Right lobe of liver (tissue), 6 donors: ENCODE results near the gene PTPRU. TPM values are rescaled to one million over a fixed set of nuclear protein-coding genes. Genes with fewer than 3 reads are reported as not detected.

Experiments used
- ATAC-seq, 4 donors: fragments of 200-7000 bp; cut with Tn5 transposase; one replicate each; pipeline ENCODE4 v1.9.1; 2020; ENCODE audit warnings: mild to moderate bottlenecking in 4 of 4, moderate library complexity in 4 of 4
- DNase-seq, 3 donors: peaks; one replicate each; pipeline ENCODE4 v3.0.0-alpha.2; 2020
- H3K27ac ChIP-seq, 3 donors: fragments of 200-600 bp; one replicate each; pipeline ENCODE4 v1.8.0; 2022
- H3K27me3 ChIP-seq, 2 donors: fragments of 200-600 bp; one replicate each; pipeline ENCODE4 v1.8.0; 2022
- H3K36me3 ChIP-seq, 4 donors: fragments of 200-600 bp; sonication (generic) in 1 of 4; one replicate each; pipeline versions ENCODE4 v1.5.1 to v1.8.0; 2017 to 2022; ENCODE audit warnings: control low read depth in 1 of 4
- H3K4me1 ChIP-seq, 4 donors: fragments of 200-600 bp; sonication (generic) in 1 of 4; one replicate each; pipeline versions ENCODE4 v1.5.1 to v1.8.0; 2017 to 2022; ENCODE audit warnings: control low read depth in 1 of 4
- H3K4me3 ChIP-seq, 3 donors: fragments of 200-600 bp; one replicate each; pipeline ENCODE4 v1.8.0; 2022
- H3K9me3 ChIP-seq, 4 donors: fragments of 200-600 bp; sonication (generic) in 1 of 4; one replicate each; pipeline versions ENCODE4 v1.5.1 to v1.8.0; 2017 to 2022; ENCODE audit warnings: control low read depth in 1 of 4
- POLR2A ChIP-seq: fragments of 450-650 bp; IDR thresholded peaks from one replicate; pipeline ENCODE4 v1.6.1; 2017; ENCODE audit warnings: antibody characterized with exemption, mild to moderate bottlenecking
- WGBS: methylation state at CpG from one replicate; pipeline ENCODE4 v1.1.6; 2018; ENCODE audit warnings: low coverage, low lambda C conversion rate; ENCODE audit not compliant: insufficient coverage; ENCODE audit errors: missing lambda C conversion rate; 5-methylcytosine and 5-hydroxymethylcytosine counted together
- intact Hi-C, 2 donors: fragments of 100-400 bp; cut with DNase I; formaldehyde crosslinking; loops; one replicate each; pipeline versions ENCODE4 v1.11.2 to v1.14.1; 2022
- total RNA-seq, 6 experiments: library from RNA; depleted of rRNA in 2 of 6; stranded (reverse); fragments of >200 nt in 2 of 6; fragmentation: NEBNext Ultra II Directional in 3 of 6; extraction: Animal tissue kit (Norgen Biotek cat#: 25700) in 3 of 6; gene quantifications; one replicate each; pipeline versions ENCODE4 v1.1.0 to v1.2.4, GENCODE V29; 2016 to 2023
- TF ChIP-seq, protein P1 (sequence below), 4 donors: fragments of 200-600 bp in 3 of 4; fragments of 450-650 bp in 1 of 4; IDR thresholded peaks; one replicate each; pipeline versions ENCODE4 v1.5.1 to v1.8.0; 2016 to 2022; ENCODE audit warnings: antibody characterized with exemption in 4 of 4, mild to moderate bottlenecking in 2 of 4
- donor health status: DM: no; HTN: yes; CAD: no.
- donor health status: DM: no; HTN: no; CAD: no.
- donor health status: DM: no; HTN: no; CAD: no.
- donor health status: DM: no; HTN: yes; CAD: no.
- donor health status: DM: no; HTN: yes; CAD: no.

The PTPRU gene
- total RNA-seq, 6 experiments from 2014 or later = 4.8 to 22.3 (median 14.5) TPM

DNA sequence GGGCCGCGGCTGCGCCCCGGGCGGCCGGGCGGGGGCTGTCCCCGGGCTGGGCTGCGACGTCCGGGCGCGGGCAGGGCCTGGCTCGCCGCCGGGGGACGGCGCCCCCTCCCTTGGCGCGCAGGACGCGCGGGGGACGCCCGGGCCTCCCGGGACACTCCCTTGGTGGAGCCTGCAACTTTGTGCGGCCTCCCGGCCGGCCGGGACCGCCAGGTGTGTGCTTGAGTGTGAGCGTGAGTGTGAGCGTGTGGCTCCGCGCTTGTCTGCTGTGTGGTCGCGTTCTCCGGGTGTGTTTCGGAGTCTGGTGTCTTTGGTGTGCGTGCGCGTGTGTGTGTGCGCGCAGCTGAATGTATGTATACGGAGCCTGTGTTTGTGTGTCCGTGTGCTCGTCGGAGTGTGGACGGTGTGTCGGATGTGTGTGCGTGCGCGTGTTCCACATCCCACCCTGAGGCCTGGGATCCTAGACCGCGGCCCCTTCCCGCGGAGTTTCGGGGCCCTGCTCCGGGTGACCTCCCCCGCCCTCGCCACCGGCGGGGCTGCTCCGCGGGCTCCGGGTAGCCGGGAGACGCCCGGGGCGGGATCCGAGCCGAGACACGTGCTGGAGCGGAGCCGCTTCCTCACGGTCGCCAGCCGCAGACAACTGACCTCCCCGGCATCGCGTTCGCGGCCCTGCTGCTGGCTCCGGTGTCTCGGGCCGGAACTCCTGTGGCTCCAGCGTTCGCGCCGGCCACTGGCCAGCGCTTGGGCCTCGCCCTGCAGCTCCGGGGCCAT is 1.7 kb downstream of the PTPRU start:
- Histone ChIP-seq H3K4me3 (peak overlapping the region; percentile 34 to 47 (median 45)), H3K36me3 (no peaks in the 10 kb centered on the region), H3K27ac (peak overlapping the region in 1 of 3 donors; percentile 29), H3K27me3 (no peaks in the 10 kb centered on the region), H3K4me1 (peaks cover 0 to 21% (median 0%) of the 10 kb centered on the region in 4 donors), H3K9me3 (no peaks in the 10 kb centered on the region)
- intact Hi-C loops = loop anchor here (10.0 kb wide), 1 partner anchor 1467 kb away; no protein-coding TSS in a partner anchor
- 0% methylated on average over 4 of the region's 93 CpGs for WGBS
- DNase-seq (peak; percentile 76 to 83 (median 77)), ATAC-seq (peak; percentile 44 to 64 (median 58))
- no peak for TF ChIP-seq POLR2A
- TF ChIP-seq, protein P1, sequence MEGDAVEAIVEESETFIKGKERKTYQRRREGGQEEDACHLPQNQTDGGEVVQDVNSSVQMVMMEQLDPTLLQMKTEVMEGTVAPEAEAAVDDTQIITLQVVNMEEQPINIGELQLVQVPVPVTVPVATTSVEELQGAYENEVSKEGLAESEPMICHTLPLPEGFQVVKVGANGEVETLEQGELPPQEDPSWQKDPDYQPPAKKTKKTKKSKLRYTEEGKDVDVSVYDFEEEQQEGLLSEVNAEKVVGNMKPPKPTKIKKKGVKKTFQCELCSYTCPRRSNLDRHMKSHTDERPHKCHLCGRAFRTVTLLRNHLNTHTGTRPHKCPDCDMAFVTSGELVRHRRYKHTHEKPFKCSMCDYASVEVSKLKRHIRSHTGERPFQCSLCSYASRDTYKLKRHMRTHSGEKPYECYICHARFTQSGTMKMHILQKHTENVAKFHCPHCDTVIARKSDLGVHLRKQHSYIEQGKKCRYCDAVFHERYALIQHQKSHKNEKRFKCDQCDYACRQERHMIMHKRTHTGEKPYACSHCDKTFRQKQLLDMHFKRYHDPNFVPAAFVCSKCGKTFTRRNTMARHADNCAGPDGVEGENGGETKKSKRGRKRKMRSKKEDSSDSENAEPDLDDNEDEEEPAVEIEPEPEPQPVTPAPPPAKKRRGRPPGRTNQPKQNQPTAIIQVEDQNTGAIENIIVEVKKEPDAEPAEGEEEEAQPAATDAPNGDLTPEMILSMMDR (IDR thresholded peaks at IDR 0.05) = no peak

DNA sequence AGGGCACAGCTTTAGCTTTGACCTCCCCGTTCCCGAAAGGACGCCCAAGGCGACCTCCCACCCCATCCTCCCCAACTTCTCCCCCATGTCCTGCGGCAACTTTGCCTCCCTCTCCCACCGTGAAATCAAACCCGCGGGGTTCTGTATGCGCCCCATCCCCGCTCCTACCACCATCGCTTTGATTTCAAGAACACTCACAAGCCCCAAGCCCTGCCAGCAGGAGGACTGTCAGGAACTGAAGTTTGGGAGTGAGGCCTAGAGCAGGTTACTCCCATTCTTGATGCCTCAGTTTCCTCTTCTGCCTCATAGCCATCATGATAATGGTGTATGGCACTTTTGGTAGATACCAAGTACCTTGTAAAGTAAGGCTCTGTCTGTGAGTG is 2.3 kb downstream of the PTPRU start:
- WGBS = 31% methylated on average over 11 of the region's 11 CpGs
- no peak overlapping the region for H3K27ac ChIP-seq

DNA sequence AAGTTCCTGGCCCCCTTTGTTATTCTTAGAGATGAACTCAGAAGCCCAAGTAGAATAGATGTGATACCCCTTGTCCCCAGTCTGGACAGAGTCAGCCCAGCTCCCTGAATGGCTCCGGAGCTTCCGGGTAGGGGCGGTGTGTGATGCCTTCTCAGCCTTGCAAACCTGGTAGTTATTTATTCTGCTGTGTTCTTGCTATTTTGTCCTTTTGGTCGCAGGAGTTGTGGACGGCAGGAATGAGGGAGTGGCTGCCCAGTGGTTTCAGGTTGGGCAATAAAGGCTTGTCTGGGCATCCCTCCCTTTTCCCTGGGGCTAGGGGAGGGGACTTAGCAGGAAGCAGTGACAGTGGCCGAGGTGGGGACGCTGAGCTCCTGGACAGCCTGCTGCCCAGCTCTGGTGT is 2.8 kb downstream of the PTPRU start:
- WGBS = 10% methylated on average over 4 of the region's 7 CpGs
- no peak overlapping the region for H3K4me3 ChIP-seq
- H3K4me1 ChIP-seq = peaks cover 0 to 21% (median 0%) of the 10 kb centered on the region in 4 donors
- H3K36me3 ChIP-seq = no peaks in the 10 kb centered on the region
- intact Hi-C loops = loop anchor here (10.0 kb wide), 1 partner anchor 1466 kb away; no protein-coding TSS in a partner anchor
- DNase-seq (no peak), ATAC-seq (peak in 1 of 4 donors; percentile 8)
- H3K27ac ChIP-seq = no peak overlapping the region
- no peaks in the 10 kb centered on the region for H3K9me3 ChIP-seq
- no peaks in the 10 kb centered on the region for H3K27me3 ChIP-seq
- no peak for TF ChIP-seq POLR2A
- TF ChIP-seq, protein P1 (IDR thresholded peaks at IDR 0.05) = no peak

More for the DNA sequence above, 2.3 kb downstream of the PTPRU start:
- Histone ChIP-seq H3K9me3 (no peaks in the 10 kb centered on the region), H3K4me3 (peak overlapping the region in 1 of 3 donors; percentile 47), H3K36me3 (no peaks in the 10 kb centered on the region), H3K27me3 (no peaks in the 10 kb centered on the region), H3K4me1 (peaks cover 0 to 21% (median 0%) of the 10 kb centered on the region in 4 donors)
- ATAC-seq (no peak), DNase-seq (no peak)
- intact Hi-C loops = loop anchor here (10.0 kb wide), 1 partner anchor 1466 kb away; no protein-coding TSS in a partner anchor
- TF ChIP-seq POLR2A = no peak
- TF ChIP-seq, protein P1 (IDR thresholded peaks at IDR 0.05) = no peak

DNA sequence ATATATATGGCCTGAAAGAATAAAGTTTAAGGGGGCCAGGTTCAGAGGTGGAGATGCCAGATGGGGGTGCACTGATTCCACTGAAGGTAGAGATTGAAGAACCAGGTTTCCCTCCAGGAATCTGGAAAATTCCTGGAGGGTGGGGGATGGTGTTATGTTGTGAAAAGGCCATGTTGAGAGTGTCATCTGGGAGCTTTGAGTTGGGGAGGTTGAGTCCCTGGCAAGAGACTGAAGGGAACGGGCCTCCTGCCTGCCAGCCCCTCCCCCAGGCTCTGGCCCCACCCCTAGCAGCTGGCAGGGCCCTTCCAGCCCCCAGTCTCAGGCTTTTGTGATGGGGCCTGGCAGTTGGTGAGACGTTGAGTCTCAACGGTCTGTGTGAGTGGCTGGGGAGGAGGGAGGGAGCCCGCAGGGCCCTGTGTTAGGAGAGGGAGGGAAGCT is 4.1 kb downstream of the PTPRU start:
- TF ChIP-seq, protein P1 (IDR thresholded peaks at IDR 0.05) = peak in 1 of 4 donors; percentile 15
- no peak for TF ChIP-seq POLR2A
- ATAC-seq (no peak), DNase-seq (no peak)
- WGBS = no CpG with 5 or more reads among the region's 4 CpGs
- Histone ChIP-seq H3K9me3 (no peaks in the 10 kb centered on the region), H3K4me3 (no peak overlapping the region), H3K36me3 (no peaks in the 10 kb centered on the region), H3K27me3 (no peaks in the 10 kb centered on the region), H3K27ac (no peak overlapping the region), H3K4me1 (peaks cover 0 to 21% (median 0%) of the 10 kb centered on the region in 4 donors)
- intact Hi-C loops = loop anchor here in 1 of 2 donors (10.0 kb wide), 1 partner anchor 1144 kb away; no protein-coding TSS in a partner anchor
